M059J (cell line): Measurements from ENCODE around the gene WSB1. TPM values are rescaled to one million over a fixed set of nuclear protein-coding genes. Genes with fewer than 3 reads are reported as not detected.
"Not testable (repeated sequence)": the region's sequence is repeated elsewhere in the genome, so short reads cannot be mapped to it uniquely, and the experiment has no call there.

Experiments used
- DNase-seq: peaks from one replicate; pipeline ENCODE4 v3.0.0-alpha.2; 2012; ENCODE audit warnings: low read depth
- total RNA-seq: library from RNA; depleted of rRNA; stranded (reverse); fragments of >200 nt; shearing (Covaris generic); gene quantifications from 2 replicates; pipeline ENCODE4 v1.2.3, GENCODE V29; 2014

WSB1 gene
- total RNA-seq, 1 experiment from 2014 or later, result 39.4 TPM

DNA sequence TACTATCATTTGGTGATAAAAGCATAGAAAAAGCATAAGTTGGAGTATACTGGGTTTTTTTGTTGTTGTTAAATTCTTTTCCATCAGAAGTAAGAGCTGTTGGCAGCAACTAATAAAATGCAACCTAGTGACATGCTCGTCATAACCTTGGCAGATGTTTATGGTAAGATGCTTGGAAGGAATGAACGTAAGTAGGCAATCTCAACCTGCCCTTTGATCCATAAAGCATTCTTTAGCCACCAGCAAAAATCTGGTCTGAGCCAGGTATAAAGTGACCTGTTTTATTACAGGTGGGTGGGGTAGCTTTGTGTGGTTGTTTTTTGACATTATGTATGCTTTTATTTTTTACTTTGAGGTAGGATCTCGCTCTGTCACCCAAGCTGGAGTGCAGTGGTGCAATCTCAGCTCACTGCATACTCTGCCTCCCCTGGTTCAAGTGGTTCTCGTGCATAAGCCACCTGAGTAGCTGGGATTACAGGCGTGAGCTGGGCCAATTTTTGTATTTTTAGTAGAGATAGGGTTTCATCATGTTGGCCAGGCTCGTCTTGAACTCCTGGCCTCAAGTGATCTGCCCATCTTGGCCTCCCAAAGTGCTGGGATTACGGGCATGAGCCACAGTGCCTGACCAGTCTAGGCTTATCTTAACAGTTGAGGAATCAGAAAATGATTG is 22.0 kb downstream of the WSB1 start:
- DNase-seq, result no peak

- DNase-seq, result no peak
Observed at GRCh38 chr17:27318228-27318627, 24.3 kb downstream of the WSB1 start.

DNA sequence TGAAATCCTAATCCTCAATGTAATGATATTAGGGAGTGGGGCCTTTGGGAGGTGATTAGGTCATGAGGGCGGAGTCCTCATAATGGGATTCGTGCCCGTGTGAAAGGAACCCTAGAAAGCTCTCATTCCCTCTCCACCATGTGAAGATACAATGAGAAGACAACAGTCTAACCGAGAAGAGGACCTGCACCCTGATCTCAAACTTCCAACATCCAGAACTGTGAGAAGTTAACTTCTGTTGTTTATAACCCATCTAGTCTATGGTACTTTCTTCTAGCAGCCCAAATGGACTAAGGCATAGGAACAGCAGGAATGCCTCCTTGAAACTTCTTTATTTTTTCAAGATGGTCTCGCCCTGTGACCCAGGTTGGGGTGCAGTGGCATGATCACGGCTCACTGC is 24.7 kb downstream of the WSB1 start:
- no peak for DNase-seq

- peak; percentile 22 for DNase-seq
Observed at GRCh38 chr17:27319541-27320221, 25.8 kb downstream of the WSB1 start.

- no peak for DNase-seq
Observed at GRCh38 chr17:27320222-27320560, 26.3 kb downstream of the WSB1 start.

DNA sequence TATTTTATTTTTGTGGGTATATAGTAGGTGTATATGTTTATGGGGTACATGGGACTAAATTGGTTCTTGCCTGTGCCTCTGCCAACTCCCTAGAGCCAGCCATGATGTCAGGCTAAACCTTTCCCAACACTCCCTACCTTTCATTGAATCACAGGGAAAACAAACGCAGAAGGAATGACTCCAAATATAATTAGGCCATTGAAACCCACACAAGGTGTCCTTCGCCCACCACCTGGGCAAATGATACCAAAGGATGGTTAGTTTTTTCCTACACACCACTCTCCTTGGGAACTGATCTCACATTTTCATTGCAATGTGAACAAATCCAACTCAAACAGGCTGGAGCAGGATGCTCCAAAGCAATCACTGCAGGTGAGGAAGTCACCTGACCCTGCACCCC is 27.5 kb downstream of the WSB1 start:
- no peak for DNase-seq

DNA sequence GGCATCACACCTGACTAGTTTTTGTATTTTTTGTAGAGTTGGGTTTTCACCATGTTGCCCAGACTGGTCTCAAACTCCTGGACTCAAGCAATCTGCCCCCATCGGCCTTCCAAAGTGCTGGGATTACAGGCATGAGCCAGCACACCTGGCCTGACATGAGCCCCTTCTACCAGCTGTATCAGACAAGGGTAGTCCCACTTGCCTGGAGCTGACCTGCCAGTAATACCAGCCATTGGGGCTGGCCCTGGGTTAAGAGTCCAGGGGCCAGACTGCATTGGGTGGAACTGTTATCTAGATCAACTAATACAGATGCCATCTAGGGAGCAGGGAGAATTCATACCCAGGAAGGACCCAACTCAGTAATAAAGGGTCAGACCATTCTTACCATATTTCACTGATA is 28.1 kb downstream of the WSB1 start:
- no peak for DNase-seq

DNA sequence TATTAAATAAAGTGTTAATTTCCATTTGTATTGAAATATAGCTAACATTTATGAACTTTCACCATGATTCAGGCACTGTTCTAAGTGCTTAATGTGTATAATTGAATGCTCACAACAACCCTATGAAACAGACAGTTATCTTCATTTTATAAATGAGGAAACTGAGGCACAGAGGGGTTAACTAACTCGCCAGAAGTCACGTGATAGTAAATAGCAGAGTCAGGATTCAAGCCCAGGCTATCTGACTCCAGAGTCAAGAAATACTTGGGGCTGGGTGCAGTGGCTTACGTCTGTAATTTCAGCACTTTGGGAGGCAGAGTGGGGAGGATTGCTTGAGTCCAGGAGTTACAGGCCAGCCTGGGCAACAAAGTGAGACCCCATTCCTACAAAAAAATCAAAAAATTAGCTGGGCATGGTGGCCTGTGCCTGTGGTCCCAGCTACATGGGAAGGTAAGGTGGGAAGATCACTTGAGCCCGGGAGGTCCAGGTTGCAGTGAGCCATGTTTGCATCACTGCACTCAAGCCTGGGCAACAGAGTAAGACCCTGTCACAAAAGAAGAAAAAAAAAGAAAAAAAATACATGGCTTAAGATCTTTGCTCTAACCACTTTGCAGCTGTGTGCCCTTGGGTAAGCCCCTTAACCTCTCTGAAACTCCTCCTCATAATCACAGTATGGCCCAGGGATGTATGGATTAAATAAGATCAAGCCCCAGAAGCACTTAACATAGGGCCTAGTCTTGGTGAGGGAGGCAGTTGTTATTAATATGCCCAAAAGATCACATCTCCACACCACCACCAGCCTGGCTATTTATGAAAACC is 29.0 kb downstream of the WSB1 start:
- no peak for DNase-seq

DNA sequence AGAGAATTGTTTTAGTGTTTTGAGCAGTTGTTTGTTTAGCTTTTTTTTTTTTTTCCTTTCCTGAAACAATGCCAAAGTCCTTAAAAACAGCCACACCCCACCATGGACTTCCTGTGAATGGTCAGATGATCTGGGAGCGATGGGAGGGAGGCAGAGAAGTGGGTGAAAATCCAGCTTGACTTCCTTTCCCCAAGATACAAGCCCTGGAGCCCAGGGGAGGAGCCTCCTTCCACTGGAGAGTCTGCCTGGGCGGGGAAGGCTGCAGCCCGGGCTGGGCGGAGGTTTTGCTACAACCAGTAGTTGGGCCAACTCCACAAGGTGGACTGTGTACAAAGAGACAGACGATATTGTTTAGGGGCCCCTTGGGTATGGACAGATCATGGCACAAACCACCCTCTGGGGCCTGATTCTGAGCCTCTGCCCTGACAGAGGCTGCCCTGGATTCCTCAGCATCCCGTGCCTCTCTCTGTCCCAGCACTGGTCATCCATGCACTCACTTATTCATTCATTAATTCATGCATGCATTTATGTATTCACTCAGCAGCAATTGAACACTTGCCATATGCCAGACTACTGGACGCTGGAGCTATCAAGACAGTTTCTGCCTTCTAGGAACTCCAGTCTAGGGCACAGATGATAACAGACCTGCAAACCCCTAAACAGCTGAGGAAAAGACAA is 29.8 kb downstream of the WSB1 start:
- peak; percentile 24 for DNase-seq

- no peak for DNase-seq
Observed at GRCh38 chr17:27324771-27325339, 30.9 kb downstream of the WSB1 start.

DNA sequence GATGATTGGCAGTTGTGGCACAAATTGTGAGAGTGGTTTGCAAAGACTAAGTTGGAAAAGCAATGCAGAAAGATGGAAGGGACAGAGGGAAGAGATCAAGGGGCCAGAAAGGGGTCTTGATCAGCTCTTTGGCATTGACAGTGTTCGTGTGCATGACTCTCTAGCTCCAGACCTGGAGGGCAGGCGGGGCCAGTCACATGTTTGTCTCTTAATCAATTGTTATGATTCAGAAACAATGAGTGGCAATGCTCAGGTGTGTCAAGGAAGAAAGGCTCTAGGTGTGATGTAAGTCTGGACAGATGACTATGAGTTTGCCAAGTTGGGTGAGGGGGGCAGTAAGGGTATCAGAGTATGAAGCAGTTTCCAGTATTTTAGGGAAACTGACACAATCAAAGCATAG is 32.1 kb downstream of the WSB1 start:
- DNase-seq, result no peak

- no peak for DNase-seq
Observed at GRCh38 chr17:27326585-27326984, 32.7 kb downstream of the WSB1 start.

DNA sequence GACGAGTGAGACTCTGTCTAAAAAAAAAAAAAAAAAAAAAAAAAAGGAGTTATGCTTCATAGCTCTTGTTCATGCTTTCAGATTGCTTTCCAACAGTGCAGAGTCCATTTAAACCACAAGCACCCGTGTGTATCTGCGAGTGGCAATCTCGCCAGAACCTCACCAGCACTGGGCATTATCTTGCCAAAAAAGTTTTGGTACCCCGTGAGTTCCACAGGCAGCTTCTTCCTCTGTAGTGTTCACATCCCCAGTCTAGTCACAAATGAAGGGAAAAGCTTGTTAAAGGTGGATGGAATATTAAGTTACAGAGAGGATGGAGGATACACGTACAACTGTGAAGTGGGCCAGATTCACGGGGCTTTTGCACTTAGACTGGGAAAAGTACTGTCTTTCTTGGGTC is 33.5 kb downstream of the WSB1 start:
- no peak for DNase-seq

- no peak for DNase-seq
Observed at GRCh38 chr17:27327871-27328270, 34.0 kb downstream of the WSB1 start.

- not testable (repeated sequence) for DNase-seq
Observed at GRCh38 chr17:27328686-27329085, 34.8 kb downstream of the WSB1 start.

- no peak for DNase-seq
Observed at GRCh38 chr17:27329146-27329805, 35.4 kb downstream of the WSB1 start.

- no peak for DNase-seq
Observed at GRCh38 chr17:27332047-27332393, 38.1 kb downstream of the WSB1 start.

- DNase-seq, result peak; percentile 97
Observed at GRCh38 chr17:27332485-27333409, 38.8 kb downstream of the WSB1 start.

DNA sequence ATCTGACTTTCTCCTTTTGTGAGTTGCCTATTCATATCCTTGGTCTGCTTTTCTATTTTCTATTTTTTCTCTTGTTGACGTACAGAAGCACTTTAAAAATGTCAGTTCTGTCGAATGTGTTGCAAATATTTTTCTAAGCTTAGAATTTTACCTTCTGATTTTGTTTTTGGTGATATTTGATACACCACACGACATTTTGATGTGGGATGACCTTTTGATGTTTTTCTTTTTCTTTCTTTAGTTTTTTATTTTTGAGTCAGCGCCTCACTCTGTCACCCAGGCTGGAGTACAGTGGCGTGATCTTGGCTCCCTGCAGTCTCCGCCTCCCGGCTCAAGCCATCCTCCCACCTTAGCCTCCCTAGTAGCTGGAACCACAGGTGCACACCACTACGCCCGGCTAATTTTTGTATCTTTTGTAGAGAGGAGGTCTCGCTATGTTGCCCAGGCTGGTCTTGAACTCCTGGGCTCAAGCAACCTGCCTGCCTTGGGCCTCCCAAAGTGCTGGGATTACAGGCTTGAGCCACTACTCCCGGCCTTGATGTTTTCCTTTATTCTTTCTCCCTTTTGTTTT is 39.6 kb downstream of the WSB1 start:
- no peak for DNase-seq

DNA sequence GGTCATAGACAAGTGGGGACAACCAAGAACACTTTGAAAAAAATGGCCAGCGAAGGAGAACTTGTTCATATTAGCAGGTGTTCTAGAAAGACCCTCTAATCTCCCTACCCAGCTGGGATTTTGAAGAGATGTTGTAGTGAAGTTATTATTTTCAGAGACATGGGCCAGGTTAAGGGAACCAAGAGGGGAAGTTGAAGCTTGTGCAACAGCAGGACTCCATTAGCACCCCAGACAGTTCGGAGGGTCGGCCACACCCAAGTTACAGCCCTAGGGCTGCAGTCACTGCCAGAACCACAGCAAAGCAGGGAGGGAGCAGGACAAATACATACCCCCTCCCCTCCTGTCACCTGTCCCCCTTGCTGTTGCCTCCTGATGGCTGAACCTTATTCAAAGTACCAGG is 42.3 kb downstream of the WSB1 start:
- no peak for DNase-seq
